ENCODE data around the gene DNAJC10.

DNA sequence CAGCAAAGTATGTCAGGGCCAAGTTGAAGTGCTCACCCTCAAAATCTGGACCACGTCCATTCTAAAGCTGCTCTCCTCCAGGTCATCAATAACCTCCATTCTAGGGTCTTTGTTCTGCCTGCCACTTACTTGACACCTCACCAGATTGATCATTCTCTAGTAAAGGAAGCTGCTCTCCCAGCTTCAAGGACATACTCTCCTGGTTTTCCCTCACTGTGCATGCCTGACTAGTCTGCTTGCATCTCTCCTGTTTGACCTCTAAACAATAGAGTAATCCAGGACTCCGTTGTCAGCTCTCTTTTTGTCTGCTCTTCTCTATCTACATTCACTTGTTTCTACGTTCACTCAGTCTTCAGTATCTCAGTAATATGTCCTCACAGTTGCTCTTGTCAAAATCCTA lies 91.3 kb downstream of the DNAJC10 start:
- TF ChIP-seq, protein P1, sequence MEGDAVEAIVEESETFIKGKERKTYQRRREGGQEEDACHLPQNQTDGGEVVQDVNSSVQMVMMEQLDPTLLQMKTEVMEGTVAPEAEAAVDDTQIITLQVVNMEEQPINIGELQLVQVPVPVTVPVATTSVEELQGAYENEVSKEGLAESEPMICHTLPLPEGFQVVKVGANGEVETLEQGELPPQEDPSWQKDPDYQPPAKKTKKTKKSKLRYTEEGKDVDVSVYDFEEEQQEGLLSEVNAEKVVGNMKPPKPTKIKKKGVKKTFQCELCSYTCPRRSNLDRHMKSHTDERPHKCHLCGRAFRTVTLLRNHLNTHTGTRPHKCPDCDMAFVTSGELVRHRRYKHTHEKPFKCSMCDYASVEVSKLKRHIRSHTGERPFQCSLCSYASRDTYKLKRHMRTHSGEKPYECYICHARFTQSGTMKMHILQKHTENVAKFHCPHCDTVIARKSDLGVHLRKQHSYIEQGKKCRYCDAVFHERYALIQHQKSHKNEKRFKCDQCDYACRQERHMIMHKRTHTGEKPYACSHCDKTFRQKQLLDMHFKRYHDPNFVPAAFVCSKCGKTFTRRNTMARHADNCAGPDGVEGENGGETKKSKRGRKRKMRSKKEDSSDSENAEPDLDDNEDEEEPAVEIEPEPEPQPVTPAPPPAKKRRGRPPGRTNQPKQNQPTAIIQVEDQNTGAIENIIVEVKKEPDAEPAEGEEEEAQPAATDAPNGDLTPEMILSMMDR (IDR thresholded peaks at IDR 0.05; ENCODE audit: low read length), result no peak
- no peak for TF ChIP-seq EZH2 (IDR thresholded peaks at IDR 0.05; ENCODE audit: borderline replicate concordance, low read length)

Measured in OCI-LY1 (cell line).